Measurements from ENCODE around the gene SYCE3.

Gene SYCE3

GRCh38 chr22:50585781-50586180 is 23.1 kb upstream of the SYCE3 start:
- in situ Hi-C loops (cut with HindIII; ENCODE audit: low sequenced_read_pairs) = no loop called here
- no peak for DNase-seq (ENCODE audit: low read depth, low spot score)
- H3K4me3 ChIP-seq (ENCODE audit: low read depth, low read length) = no peak overlapping the region
- TF ChIP-seq, protein P1, sequence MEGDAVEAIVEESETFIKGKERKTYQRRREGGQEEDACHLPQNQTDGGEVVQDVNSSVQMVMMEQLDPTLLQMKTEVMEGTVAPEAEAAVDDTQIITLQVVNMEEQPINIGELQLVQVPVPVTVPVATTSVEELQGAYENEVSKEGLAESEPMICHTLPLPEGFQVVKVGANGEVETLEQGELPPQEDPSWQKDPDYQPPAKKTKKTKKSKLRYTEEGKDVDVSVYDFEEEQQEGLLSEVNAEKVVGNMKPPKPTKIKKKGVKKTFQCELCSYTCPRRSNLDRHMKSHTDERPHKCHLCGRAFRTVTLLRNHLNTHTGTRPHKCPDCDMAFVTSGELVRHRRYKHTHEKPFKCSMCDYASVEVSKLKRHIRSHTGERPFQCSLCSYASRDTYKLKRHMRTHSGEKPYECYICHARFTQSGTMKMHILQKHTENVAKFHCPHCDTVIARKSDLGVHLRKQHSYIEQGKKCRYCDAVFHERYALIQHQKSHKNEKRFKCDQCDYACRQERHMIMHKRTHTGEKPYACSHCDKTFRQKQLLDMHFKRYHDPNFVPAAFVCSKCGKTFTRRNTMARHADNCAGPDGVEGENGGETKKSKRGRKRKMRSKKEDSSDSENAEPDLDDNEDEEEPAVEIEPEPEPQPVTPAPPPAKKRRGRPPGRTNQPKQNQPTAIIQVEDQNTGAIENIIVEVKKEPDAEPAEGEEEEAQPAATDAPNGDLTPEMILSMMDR (IDR thresholded peaks at IDR 0.05; ENCODE audit: low read depth, low read length) = no peak

GRCh38 chr22:50585238-50585637 is 22.5 kb upstream of the SYCE3 start:
- in situ Hi-C loops (cut with HindIII; ENCODE audit: low sequenced_read_pairs) = no loop called here
- no peak overlapping the region for H3K4me3 ChIP-seq (ENCODE audit: low read depth, low read length)
- TF ChIP-seq, protein P1 (IDR thresholded peaks at IDR 0.05; ENCODE audit: low read depth, low read length) = no peak
- no peak for DNase-seq (ENCODE audit: low read depth, low spot score)

GRCh38 chr22:50584106-50585096 is 21.7 kb upstream of the SYCE3 start:
- H3K4me3 ChIP-seq (ENCODE audit: low read depth, low read length) = no peak overlapping the region
- DNase-seq (ENCODE audit: low read depth, low spot score) = no peak
- TF ChIP-seq, protein P1 (IDR thresholded peaks at IDR 0.05; ENCODE audit: low read depth, low read length) = no peak
- in situ Hi-C loops (cut with HindIII; ENCODE audit: low sequenced_read_pairs) = no loop called here

- in situ Hi-C loops (cut with HindIII; ENCODE audit: low sequenced_read_pairs) = no loop called here
- no peak for DNase-seq (ENCODE audit: low read depth, low spot score)
- TF ChIP-seq, protein P1 (IDR thresholded peaks at IDR 0.05; ENCODE audit: low read depth, low read length) = peak; percentile 30
- H3K4me3 ChIP-seq (ENCODE audit: low read depth, low read length) = peak overlapping the region; percentile 65
Measured at GRCh38 chr22:50583294-50583861, 20.7 kb upstream of the SYCE3 start.

DNA sequence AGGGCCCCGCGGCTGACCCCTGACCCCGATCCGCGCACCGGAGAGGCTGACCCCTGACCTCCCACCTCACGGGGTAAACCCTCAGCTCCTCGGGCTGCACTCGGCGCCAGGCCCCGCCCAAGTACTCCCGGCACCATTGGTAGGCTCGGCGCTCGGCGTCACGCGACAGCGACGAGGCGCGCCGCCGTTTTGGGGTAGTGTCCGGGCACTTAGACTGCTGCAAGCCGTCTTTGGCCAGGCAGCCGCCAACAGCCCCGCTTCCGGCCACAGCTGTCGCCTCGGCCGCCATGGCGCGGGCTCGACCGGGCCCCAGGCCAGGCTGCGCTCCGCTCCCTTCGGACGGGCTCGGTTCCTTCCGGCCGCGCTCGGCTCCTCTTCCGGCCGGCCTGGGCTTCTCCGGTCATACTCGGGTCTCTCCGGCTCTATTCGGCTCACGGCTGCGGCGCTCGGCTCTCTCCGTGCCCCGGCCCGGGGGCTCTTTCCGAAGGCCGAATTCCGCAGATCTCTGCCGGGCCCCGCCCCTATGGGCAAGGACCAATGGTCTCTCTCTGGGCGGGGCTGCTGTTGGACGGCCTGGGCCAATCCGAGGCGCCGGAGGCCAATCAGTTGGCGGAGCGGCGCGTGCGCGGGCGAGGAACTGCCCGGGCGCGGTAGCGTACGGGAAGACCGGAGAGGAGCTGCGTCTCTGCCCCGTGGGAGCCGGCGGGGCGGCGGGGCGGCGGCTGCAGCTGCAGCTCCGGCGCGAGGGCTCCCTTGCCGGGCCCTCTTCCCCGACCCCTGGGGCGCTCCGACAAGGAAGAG is 20.0 kb upstream of the SYCE3 start, which contains the start of gene CHKB:
CHKB (minus strand) TSS at position 357 of the 801 bp plus-strand sequence; CDS start at position 289, 68 bp downstream.
- in situ Hi-C loops (cut with HindIII; ENCODE audit: low sequenced_read_pairs) = no loop called here
- H3K4me3 ChIP-seq (ENCODE audit: low read depth, low read length) = peak within 1 kb of the TSS; percentile 82
- TF ChIP-seq, protein P1 (IDR thresholded peaks at IDR 0.05; ENCODE audit: low read depth, low read length) = no peak
- peak; percentile 98 for DNase-seq (ENCODE audit: low read depth, low spot score)

DNA sequence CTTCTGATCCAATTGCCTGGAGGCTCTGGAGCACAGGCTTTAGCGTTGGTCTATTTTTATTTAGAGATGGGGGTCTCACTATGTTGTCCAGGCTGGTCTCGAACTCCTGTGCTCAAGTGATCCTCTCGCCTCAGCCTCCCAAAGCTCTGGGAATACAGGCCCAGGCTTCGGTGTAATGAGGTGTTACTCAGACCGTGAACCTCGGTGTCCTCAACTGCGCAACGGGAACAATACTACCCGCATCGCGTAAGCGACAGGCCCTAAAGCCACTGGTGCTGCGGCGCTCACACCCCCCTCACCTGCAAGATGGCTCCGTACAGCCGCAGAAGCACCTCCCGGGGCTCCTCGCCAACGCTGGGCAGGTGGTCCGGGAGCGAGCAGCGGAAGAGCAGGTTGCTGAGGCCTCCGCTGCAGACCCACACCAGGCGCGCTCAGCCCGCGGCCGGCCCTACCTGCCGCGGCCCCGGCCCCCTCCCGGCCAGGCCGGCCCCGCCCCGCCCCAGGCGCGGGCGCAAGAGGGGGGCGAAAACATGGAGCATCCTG is 19.3 kb upstream of the SYCE3 start:
- peak overlapping the region; percentile 82 for H3K4me3 ChIP-seq (ENCODE audit: low read depth, low read length)
- DNase-seq (ENCODE audit: low read depth, low spot score) = no peak
- in situ Hi-C loops (cut with HindIII; ENCODE audit: low sequenced_read_pairs) = no loop called here
- TF ChIP-seq, protein P1 (IDR thresholded peaks at IDR 0.05; ENCODE audit: low read depth, low read length) = no peak

Measured in astrocyte of the spinal cord (primary cell).